ENCODE measurements around the gene BCL2L1. TPM values are rescaled to one million over a fixed set of nuclear protein-coding genes. Genes with fewer than 3 reads are reported as not detected.

BCL2L1 gene
- total and polyA plus RNA-seq, 2 experiments from 2014 or later = 42.4 to 110 TPM

DNA sequence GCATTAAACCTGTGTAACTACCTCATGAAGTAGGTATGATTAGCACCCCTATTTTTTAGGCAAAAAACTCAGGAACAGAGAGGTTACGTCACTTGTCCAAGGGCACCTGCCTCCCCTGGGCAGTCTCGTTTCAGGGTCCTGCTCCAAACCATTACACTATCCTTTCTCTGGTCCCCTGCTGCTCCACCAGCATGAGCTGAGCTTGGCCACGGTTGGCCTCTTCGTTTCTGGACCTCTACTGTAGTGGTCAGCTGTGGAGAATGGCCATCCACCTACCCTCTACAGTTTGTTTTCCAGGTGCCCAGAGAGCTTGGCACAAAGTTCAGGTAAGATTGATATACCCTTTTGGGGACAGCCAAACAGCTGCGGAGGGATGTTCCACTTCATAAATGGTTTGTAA is 68.1 kb downstream of the BCL2L1 start:
- Histone ChIP-seq H4K20me1 (replicated peaks; ENCODE audit: insufficient read depth) (0 out of 2 replicates have a peak, but pooled peaks cover 4% of the 10 kb centered on the region), H3K4me2 (no peak overlapping the region), H3F3A (replicated peaks; ENCODE audit: low read depth) (peaks cover 9% of the 10 kb centered on the region), H3K79me2 (replicated peaks; ENCODE audit: insufficient read depth) (no peaks in the 10 kb centered on the region), H2AFZ (no peak overlapping the region), H3K36me3 (ENCODE audit: insufficient read depth) (no peaks in the 10 kb centered on the region), H3K9me2 (ENCODE audit: insufficient read depth) (no peaks in the 10 kb centered on the region), H3K27ac (ENCODE audit: low read depth) (no peak overlapping the region), H3K4me3 (no peak overlapping the region), H3K4me1 (ENCODE audit: insufficient read depth) (no peaks in the 10 kb centered on the region), H3K27me3 (ENCODE audit: insufficient read depth) (no peaks in the 10 kb centered on the region)
- no peak for DNase-seq (ENCODE audit: low spot score)
- Mint-ChIP-seq H3K4me1 (no peaks in the 10 kb centered on the region), H3K4me3 (no peak overlapping the region), H3K36me3 (ENCODE audit: low read depth) (no peaks in the 10 kb centered on the region), H3K27ac (no peak overlapping the region), H3K27me3 (ENCODE audit: insufficient read depth, low read depth, poor library complexity) (peaks cover 9% of the 10 kb centered on the region), H3K9me3 (no peaks in the 10 kb centered on the region; the same call in 2 of the 3 replicates)
- ATAC-seq = no peak
- TF ChIP-seq ZNF331 (CRISPR knock-in tag; IDR thresholded peaks at IDR 0.05; ENCODE audit: low read depth) = no peak
- no peak for TF ChIP-seq ZNF114 (CRISPR knock-in tag; IDR thresholded peaks at IDR 0.05)
- TF ChIP-seq, protein P1, sequence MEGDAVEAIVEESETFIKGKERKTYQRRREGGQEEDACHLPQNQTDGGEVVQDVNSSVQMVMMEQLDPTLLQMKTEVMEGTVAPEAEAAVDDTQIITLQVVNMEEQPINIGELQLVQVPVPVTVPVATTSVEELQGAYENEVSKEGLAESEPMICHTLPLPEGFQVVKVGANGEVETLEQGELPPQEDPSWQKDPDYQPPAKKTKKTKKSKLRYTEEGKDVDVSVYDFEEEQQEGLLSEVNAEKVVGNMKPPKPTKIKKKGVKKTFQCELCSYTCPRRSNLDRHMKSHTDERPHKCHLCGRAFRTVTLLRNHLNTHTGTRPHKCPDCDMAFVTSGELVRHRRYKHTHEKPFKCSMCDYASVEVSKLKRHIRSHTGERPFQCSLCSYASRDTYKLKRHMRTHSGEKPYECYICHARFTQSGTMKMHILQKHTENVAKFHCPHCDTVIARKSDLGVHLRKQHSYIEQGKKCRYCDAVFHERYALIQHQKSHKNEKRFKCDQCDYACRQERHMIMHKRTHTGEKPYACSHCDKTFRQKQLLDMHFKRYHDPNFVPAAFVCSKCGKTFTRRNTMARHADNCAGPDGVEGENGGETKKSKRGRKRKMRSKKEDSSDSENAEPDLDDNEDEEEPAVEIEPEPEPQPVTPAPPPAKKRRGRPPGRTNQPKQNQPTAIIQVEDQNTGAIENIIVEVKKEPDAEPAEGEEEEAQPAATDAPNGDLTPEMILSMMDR (conservative IDR thresholded peaks at IDR 0.05; ENCODE audit: low read depth in 2 of 2) = no peak
- no peak for TF ChIP-seq STAT1 (IDR thresholded peaks at IDR 0.05; ENCODE audit: unreplicated experiment)
- TF ChIP-seq NANOG (IDR thresholded peaks at IDR 0.05; ENCODE audit: borderline replicate concordance) = no peak
- TF ChIP-seq ZNF462 (CRISPR knock-in tag; IDR thresholded peaks at IDR 0.05) = no peak

Data from GM23338 (cell line).